DOHH2 (cell line): ENCODE measurements around the gene EZH2.

Experiments used
- CTCF ChIP-seq: fragments of 200-600 bp; sonication (generic); IDR thresholded peaks from one replicate; pipeline ENCODE4 v1.5.1; 2014; ENCODE audit warnings: antibody characterized with exemption, mild to moderate bottlenecking, low read depth, low read length; ENCODE audit not compliant: poor library complexity, severe bottlenecking
- EZH2phosphoT487 ChIP-seq: fragments of 200-600 bp; sonication (generic); IDR thresholded peaks from 2 replicates; pipeline ENCODE4 v1.6.1; 2017; ENCODE audit warnings: borderline replicate concordance, mild to moderate bottlenecking, antibody characterized with exemption, low read length, moderate library complexity, mixed read lengths

GRCh38 chr7:148916186-148916585 is 32.1 kb upstream of the EZH2 start:
- TF ChIP-seq CTCF, result no peak
- no peak for TF ChIP-seq EZH2phosphoT487
